HFFc6 (cell line): ENCODE data around the gene CCDC74A. TPM values are rescaled to one million over a fixed set of nuclear protein-coding genes. Genes with fewer than 3 reads are reported as not detected.
"Not testable (repeated sequence)": the region's sequence is repeated elsewhere in the genome, so short reads cannot be mapped to it uniquely, and the experiment has no call there.

Experiments used
- DNase-seq: peaks from one replicate; pipeline ENCODE4 v3.0.0-alpha.2; 2018
- H3K27ac Mint-ChIP-seq: 2 replicates; pipeline ENCODE4 v1.8.0; 2020; ENCODE audit warnings: mild to moderate bottlenecking, mixed read lengths
- H3K27me3 Mint-ChIP-seq: 2 replicates; pipeline ENCODE4 v1.8.0; 2021; ENCODE audit warnings: mild to moderate bottlenecking, moderate library complexity, mixed read lengths; ENCODE audit not compliant: insufficient read depth
- H3K36me3 Mint-ChIP-seq: 2 replicates; pipeline ENCODE4 v1.8.0; 2021; ENCODE audit warnings: low read depth, mixed read lengths
- H3K4me1 Mint-ChIP-seq: 2 replicates; pipeline ENCODE4 v1.8.0; 2020; ENCODE audit warnings: low read depth, mixed read lengths
- H3K4me3 Mint-ChIP-seq: 2 replicates; pipeline ENCODE4 v1.8.0; 2020; ENCODE audit warnings: mild to moderate bottlenecking, moderate library complexity, mixed read lengths
- H3K9me3 Mint-ChIP-seq: 2 replicates; pipeline ENCODE4 v1.8.0; 2020; ENCODE audit warnings: mild to moderate bottlenecking, mixed read lengths
- CTCF ChIP-seq: fragments of 200-600 bp; sonication (generic); IDR thresholded peaks from 2 replicates; pipeline ENCODE4 v1.5.0; 2021; ENCODE audit warnings: antibody characterized with exemption, mild to moderate bottlenecking
- total RNA-seq, 6 experiments: library from RNA; stranded (reverse); fragmentation: NEBNext Ultra II Directional; extraction: Animal tissue kit (Norgen Biotek cat#: 25700); gene quantifications; 2 replicates in 1 of 6; 3 replicates in 5 of 6; pipeline ENCODE4 v1.2.3, GENCODE V29; 2021

CCDC74A gene
- total RNA-seq, 6 experiments from 2014 or later = 5.6 to 8.2 (median 7.3) TPM

DNA sequence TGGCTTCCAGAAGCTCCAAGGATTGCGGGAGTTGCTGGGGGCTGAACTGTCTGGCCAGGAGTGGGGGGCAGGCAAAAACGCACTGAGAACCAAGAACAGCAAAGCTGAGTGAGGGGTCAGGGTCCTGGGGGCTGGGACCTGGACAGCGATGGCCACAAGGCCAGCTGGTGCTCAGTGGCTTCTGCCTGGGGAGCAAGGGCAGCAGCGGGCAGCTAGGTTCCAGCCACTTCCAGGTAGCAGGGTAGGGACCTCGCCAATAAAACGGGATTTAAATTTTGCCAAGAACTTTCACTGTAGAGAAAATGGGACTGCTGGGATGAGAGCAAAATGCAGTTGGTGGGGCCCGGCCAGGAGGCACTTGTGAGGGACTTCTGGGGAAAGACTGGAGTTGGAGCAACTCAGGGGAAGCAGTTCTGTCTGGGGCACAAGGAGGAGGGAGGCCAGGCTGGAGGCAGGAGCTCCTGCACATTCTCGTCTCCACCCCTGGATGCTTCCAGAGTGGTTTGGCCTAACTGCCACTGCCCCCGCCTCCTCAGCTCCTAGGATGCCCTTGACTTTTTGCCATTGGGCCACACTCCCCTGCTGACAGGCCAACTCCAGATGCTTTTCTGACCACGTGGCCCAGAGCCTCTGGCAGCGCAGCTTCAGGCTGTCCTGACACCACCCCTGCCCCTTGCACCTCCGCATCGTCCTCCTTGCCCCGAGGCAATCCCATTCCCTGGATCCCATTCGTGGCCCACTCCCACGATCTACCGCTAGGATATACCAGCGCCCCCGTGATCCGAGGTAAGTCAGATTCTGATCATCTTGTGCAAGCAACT lies 5.5 kb upstream of the CCDC74A start:
- H3K4me3 Mint-ChIP-seq = no peak overlapping the region
- DNase-seq = no peak

DNA sequence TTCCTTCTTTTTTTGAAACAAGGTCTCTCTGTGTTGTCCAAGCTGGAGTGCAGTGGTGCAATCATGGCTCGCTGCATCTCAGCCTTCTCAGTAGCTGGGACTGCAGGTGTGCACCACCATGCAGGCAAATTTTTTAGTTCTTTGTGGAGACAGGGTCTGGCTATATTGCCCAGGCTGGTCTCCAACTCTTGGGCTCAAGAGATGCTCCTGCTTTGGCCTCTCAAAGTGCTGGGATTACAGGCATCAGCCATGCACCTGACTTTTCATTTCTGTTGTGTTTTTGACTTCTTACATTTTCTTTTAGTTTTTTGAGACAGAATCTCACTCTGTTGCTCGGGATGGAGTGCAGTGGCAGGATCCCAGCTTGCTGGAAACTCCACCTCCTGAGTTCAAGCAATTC lies 2.4 kb upstream of the CCDC74A start:
- not testable (repeated sequence) for H3K4me1 Mint-ChIP-seq, H3K27ac Mint-ChIP-seq, H3K4me3 Mint-ChIP-seq, DNase-seq, H3K27me3 Mint-ChIP-seq, H3K36me3 Mint-ChIP-seq, H3K9me3 Mint-ChIP-seq

More for the DNA sequence above, 5.5 kb upstream of the CCDC74A start:
- no peaks in the 10 kb centered on the region for H3K9me3 Mint-ChIP-seq
- no peaks in the 10 kb centered on the region for H3K36me3 Mint-ChIP-seq
- no peak overlapping the region for H3K27ac Mint-ChIP-seq
- no peaks in the 10 kb centered on the region for H3K4me1 Mint-ChIP-seq
- TF ChIP-seq CTCF = no peak
- H3K27me3 Mint-ChIP-seq = no peaks in the 10 kb centered on the region

DNA sequence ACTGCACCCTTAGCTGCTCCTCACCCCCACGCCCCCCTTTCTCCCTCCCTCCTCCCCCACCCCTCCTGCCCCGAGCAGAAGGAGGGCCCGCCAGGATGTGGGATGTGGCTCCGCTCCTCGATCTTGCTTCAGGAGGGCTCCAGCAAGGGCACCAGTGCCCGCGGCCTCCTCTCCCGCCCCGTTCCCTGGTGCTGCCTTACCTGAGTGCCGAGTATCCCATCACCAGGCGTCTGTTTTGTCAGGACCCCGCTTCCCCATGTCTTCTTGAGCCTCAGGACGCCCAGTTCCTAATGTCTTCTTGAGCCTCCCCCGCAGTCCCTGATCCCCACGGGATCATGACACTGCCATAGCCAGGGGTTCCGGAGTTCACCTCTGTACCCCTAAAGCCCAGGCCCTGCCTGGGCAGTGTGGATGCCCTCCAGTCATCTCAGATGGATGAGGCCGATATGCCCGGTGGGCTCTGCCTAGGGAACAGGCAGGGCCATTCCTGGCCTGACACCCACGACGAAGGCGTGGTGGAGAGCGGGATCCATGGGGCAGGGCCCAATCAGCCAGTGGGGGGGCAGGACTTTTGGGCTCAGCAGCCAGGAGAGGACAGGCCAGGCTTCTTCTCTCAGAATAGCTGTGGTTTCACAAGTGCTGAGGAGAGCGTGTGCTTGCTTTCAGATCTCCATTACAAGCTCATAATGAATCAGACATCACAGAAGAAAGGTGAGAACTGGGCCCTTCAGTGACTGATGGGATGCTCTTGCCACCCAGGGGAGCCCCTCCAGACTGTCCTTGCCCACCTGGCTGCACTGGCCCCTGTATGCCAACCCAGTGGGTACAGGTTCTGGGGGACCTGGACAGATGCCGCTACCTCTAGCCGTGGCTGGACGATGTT lies 1.5 kb downstream of the CCDC74A start:
- not testable (repeated sequence) for H3K4me1 Mint-ChIP-seq, H3K36me3 Mint-ChIP-seq, H3K27me3 Mint-ChIP-seq, DNase-seq, H3K9me3 Mint-ChIP-seq
- H3K27ac Mint-ChIP-seq = 0 out of 2 replicates have a peak overlapping the region, but pooled peaks have one; percentile 29
- peak overlapping the region; percentile 42 for H3K4me3 Mint-ChIP-seq

DNA sequence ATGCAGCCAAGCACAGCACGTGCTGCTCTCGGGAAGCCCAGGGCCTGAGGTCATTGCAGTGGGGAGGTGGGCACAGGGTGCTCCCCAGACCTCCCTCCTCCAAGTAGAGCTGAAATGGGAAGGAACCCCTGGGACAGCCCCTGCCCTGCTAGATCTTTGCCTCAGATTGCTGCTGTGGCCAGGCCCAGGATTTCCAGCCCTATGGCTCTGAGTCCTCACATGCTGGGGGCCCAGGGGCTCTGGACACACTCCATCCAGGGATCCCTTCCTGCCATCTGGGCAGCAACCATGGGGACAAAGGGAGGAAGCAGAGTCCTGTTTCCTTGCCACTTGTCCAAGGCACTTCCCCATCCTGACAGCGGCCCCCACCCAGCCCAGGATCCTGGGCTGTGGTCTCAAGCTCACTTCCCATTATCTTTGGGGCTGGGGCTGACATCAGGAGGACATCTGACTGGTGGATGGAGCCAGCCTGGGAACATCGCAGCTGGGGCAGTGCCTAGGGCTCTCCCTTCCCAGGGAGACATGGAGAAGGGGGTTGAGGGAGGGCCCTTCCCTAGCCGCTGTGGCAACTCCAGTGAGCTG lies 2.3 kb downstream of the CCDC74A start:
- not testable (repeated sequence) for H3K27me3 Mint-ChIP-seq, H3K4me3 Mint-ChIP-seq, H3K36me3 Mint-ChIP-seq, H3K27ac Mint-ChIP-seq, H3K4me1 Mint-ChIP-seq, H3K9me3 Mint-ChIP-seq, DNase-seq

DNA sequence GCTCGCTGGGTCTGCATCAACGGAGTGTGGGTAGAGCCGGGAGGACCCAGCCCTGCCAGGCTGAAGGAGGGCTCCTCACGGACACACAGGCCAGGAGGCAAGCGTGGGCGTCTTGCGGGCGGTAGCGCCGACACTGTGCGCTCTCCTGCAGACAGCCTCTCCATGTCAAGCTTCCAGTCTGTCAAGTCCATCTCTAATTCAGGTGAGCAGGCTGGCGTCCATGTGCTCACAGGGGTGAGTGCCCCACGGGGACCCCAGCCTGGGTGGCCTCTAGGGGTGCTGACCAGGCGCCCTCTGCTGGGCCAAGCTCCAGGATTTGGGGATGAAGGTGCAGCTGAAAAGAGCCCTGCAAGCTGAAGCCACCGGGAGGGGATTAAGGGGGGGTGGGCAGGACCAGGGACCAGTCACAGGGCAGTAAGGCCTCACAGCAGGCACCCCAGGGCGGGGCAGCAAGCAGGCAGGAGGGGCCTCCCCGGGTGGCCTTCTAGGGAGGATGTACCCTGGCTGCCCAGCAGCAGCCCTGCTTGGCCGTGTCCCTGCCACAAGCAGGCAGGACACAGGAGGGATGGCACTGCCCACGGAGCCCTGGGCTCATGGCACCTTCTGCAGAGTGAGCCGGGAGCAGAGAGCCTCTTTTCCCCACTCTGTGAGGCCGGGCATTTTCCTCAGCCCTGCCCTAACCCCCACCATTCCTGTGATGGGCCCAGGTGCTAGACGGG lies 3.1 kb downstream of the CCDC74A start:
- peak; percentile 38 for TF ChIP-seq CTCF
- H3K9me3 Mint-ChIP-seq, H3K27me3 Mint-ChIP-seq, DNase-seq, H3K27ac Mint-ChIP-seq, H3K36me3 Mint-ChIP-seq, H3K4me3 Mint-ChIP-seq, H3K4me1 Mint-ChIP-seq: not testable (repeated sequence)

DNA sequence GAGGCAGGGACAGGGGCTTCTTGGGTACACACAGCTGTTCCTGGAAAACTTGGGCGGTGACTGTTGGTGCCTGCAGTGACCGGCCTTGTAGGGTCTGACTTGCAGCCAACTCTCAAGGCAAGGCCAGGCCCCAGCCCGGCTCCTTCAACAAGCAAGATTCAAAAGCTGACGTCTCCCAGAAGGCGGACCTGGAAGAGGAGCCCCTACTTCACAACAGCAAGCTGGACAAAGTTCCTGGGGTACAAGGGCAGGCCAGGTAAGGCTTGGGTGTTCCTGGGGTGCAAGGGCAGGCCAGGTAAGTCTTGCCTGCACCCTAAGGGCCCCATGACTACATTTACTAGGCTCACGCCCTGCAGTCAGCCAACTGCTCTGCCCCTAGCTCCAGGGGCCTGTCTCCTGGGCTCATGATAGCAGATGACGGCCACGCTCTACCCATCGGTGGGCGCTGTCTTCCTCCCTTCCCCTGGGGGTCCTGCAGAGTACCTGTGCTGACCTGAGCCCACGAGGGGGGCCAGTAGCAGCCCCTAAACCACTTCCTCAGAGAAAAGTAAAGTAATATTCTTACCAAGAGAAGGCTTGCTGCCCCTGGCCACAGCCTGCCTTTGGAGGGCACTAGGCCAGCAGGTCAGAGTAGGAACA lies 4.0 kb downstream of the CCDC74A start:
- not testable (repeated sequence) for H3K4me3 Mint-ChIP-seq, DNase-seq, H3K27ac Mint-ChIP-seq, H3K4me1 Mint-ChIP-seq, H3K9me3 Mint-ChIP-seq, H3K36me3 Mint-ChIP-seq, H3K27me3 Mint-ChIP-seq

DNA sequence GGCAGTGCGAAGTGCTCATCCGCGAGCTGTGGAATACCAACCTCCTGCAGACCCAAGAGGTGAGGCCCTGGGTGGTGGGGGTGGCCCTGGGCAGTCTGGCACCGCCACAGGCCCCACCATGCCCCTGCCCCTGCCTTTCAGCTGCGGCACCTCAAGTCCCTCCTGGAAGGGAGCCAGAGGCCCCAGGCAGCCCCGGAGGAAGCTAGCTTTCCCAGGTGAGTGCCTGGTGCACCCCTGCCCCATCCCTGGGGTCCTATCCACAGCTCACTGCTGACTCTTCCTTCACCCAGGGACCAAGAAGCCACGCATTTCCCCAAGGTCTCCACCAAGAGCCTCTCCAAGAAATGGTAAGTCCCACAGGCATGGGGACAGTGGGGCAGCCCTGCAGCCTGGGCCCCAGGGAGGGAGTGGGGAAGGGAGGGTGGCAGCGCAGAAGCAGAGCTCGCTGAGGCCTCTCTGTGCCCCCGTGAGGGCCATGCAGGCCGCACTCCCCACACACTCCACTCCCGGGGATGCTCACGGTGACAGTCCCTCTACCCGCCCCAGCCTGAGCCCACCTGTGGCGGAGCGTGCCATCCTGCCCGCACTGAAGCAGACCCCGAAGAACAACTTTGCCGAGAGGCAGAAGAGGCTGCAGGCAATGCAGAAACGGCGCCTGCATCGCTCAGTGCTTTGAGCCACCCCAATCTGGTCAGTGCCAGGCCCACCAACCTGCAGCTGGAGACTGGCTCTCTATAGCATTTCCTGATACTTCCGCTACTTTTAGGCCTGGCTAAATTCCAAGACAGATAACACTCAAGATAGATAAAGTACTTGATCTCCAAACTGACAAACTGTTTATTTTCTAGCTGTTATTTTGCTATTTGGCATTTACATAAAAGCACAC lies 5.3 kb downstream of the CCDC74A start:
- H3K27ac Mint-ChIP-seq, H3K36me3 Mint-ChIP-seq, H3K27me3 Mint-ChIP-seq, DNase-seq, H3K9me3 Mint-ChIP-seq, H3K4me1 Mint-ChIP-seq, H3K4me3 Mint-ChIP-seq: not testable (repeated sequence)

- H3K36me3 Mint-ChIP-seq, DNase-seq, H3K27me3 Mint-ChIP-seq, H3K27ac Mint-ChIP-seq, H3K9me3 Mint-ChIP-seq, H3K4me3 Mint-ChIP-seq, H3K4me1 Mint-ChIP-seq: not testable (repeated sequence)
These were observed 6.1 kb downstream of the CCDC74A start for GRCh38 chr2:131533609-131534316.

GRCh38 chr2:131534317-131534672 lies 6.6 kb downstream of the CCDC74A start:
- DNase-seq, H3K36me3 Mint-ChIP-seq, H3K4me1 Mint-ChIP-seq, H3K9me3 Mint-ChIP-seq, H3K27ac Mint-ChIP-seq, H3K27me3 Mint-ChIP-seq, H3K4me3 Mint-ChIP-seq: not testable (repeated sequence)

DNA sequence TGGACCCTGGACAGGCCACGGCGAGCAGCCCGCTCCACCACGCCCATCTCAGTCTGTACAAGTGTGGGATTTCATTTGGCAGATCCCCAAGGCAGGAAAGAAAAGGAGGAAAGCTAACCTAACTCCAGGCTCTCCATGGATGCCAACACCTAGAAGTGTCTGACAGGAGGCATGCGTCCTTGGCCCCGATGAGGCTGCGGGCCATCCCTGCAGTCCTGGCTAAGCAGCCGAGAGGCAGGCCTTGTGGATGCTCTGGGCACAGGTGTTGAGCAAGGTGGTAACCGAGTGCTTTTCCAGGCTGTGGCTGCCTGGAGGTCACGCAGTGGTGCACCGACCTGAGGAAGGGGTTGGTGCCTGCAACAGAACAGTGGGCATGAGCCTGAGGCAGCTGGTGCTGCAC lies 7.3 kb downstream of the CCDC74A start:
- H3K4me1 Mint-ChIP-seq, H3K36me3 Mint-ChIP-seq, H3K27me3 Mint-ChIP-seq, H3K4me3 Mint-ChIP-seq, H3K27ac Mint-ChIP-seq, H3K9me3 Mint-ChIP-seq, DNase-seq: not testable (repeated sequence)
